ENCODE data around the gene PIAS1. TPM values are rescaled to one million over a fixed set of nuclear protein-coding genes. Genes with fewer than 3 reads are reported as not detected.

The PIAS1 gene
- total and polyA plus RNA-seq, 9 of the 15 experiments (the other 6 are each of a cell fraction or from before 2014, with no cell fraction given): 18.0 to 59.1 (median 28.5) TPM

- TF ChIP-seq, protein P1, sequence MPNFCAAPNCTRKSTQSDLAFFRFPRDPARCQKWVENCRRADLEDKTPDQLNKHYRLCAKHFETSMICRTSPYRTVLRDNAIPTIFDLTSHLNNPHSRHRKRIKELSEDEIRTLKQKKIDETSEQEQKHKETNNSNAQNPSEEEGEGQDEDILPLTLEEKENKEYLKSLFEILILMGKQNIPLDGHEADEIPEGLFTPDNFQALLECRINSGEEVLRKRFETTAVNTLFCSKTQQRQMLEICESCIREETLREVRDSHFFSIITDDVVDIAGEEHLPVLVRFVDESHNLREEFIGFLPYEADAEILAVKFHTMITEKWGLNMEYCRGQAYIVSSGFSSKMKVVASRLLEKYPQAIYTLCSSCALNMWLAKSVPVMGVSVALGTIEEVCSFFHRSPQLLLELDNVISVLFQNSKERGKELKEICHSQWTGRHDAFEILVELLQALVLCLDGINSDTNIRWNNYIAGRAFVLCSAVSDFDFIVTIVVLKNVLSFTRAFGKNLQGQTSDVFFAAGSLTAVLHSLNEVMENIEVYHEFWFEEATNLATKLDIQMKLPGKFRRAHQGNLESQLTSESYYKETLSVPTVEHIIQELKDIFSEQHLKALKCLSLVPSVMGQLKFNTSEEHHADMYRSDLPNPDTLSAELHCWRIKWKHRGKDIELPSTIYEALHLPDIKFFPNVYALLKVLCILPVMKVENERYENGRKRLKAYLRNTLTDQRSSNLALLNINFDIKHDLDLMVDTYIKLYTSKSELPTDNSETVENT (CRISPR knock-in tag; IDR thresholded peaks at IDR 0.05): no peak
- no peak for TF ChIP-seq CREB3L1 (IDR thresholded peaks at IDR 0.05; ENCODE audit: borderline replicate concordance, low read depth)
These were observed 169.1 kb downstream of the PIAS1 start (continued) for GRCh38 chr15:68223171-68223570.

GRCh38 chr15:68224108-68224507 is 170.0 kb downstream of the PIAS1 start:
- no peak overlapping the region for H2AFZ ChIP-seq (ENCODE audit: low read depth, low read length)
- no peak for FAIRE-seq
- no peak for DNase-seq (ENCODE audit: extremely low read depth in 1 of 4, low spot score in 3 of 4)
- POLR2A ChIA-PET: no interaction called here
- H3K36me3 ChIP-seq (ENCODE audit: control insufficient read depth, insufficient read depth, low read length): peaks cover 44% of the 10 kb centered on the region
- no peak for ATAC-seq
- intact Hi-C loops (cut with micrococcal nuclease) (no loop called here), in situ Hi-C loops (cut with MboI) (no loop called here)
- peaks cover 18% of the 10 kb centered on the region for H4K20me1 ChIP-seq (replicated peaks; ENCODE audit: control insufficient read depth, insufficient read depth, low read length)
- CTCF ChIA-PET (ENCODE audit: low intra/inter-chr PET ratio): no interaction called here
- peaks cover 26 to 35% of the 10 kb centered on the region in 2 experiments; a peak in 4 of 5 replicates for H3K4me1 ChIP-seq (replicated peaks in 1 of 2; ENCODE audit: control insufficient read depth in 2 of 2, insufficient read depth in 2 of 2, low read length in 2 of 2)
- H3K9ac ChIP-seq (ENCODE audit: insufficient read depth in 1 of 2, low read depth in 2 of 2, low read length in 2 of 2): no peak overlapping the region; a peak in 1 of 4 replicates
- peaks cover 12% of the 10 kb centered on the region for H3K9me1 ChIP-seq (ENCODE audit: control insufficient read depth, insufficient read depth, low read length)
- H3K27ac ChIP-seq (ENCODE audit: extremely low read depth, low read depth, low read length): no peak overlapping the region
- H3K4me3 ChIP-seq: no peak overlapping the region
- 87% methylated on average over 3 of the region's 3 CpGs for WGBS (ENCODE audit: insufficient coverage, low coverage, missing lambda C conversion rate)
- no peaks in the 10 kb centered on the region for H3K9me3 ChIP-seq (replicated peaks; ENCODE audit: control insufficient read depth, insufficient read depth, low read depth, low read length)
- H3K27me3 ChIP-seq (ENCODE audit: control insufficient read depth in 2 of 2, insufficient read depth in 2 of 2, low read length in 2 of 2): no peaks in the 10 kb centered on the region
- TF ChIP-seq LCOR (CRISPR knock-in tag; IDR thresholded peaks at IDR 0.05) (no peak), TAF1 (IDR thresholded peaks at IDR 0.05; ENCODE audit: control insufficient read depth, extremely low read depth, insufficient read depth, low read length, severe bottlenecking) (no peak), ZNF23 (CRISPR knock-in tag; IDR thresholded peaks at IDR 0.05) (no peak), HNRNPLL (IDR thresholded peaks at IDR 0.05; ENCODE audit: low read depth, low read length, poor library complexity, severe bottlenecking) (no peak), ZNF239 (CRISPR knock-in tag; IDR thresholded peaks at IDR 0.05) (no peak), TEAD4 (IDR thresholded peaks at IDR 0.05; ENCODE audit: low read length) (no peak), TEAD4 (CRISPR knock-in tag; IDR thresholded peaks at IDR 0.05; ENCODE audit: borderline replicate concordance) (no peak), UBTF (IDR thresholded peaks at IDR 0.05; ENCODE audit: borderline replicate concordance in 1 of 2, low read depth in 2 of 2, low read length in 2 of 2) (no peak), NR1H2 (CRISPR knock-in tag; IDR thresholded peaks at IDR 0.05) (no peak)
- TF ChIP-seq, protein P2, sequence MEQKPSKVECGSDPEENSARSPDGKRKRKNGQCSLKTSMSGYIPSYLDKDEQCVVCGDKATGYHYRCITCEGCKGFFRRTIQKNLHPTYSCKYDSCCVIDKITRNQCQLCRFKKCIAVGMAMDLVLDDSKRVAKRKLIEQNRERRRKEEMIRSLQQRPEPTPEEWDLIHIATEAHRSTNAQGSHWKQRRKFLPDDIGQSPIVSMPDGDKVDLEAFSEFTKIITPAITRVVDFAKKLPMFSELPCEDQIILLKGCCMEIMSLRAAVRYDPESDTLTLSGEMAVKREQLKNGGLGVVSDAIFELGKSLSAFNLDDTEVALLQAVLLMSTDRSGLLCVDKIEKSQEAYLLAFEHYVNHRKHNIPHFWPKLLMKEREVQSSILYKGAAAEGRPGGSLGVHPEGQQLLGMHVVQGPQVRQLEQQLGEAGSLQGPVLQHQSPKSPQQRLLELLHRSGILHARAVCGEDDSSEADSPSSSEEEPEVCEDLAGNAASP (IDR thresholded peaks at IDR 0.05): no peak
- no peak overlapping the region for H3K4me2 ChIP-seq (ENCODE audit: insufficient read depth, low read length)
- H3K79me2 ChIP-seq (ENCODE audit: control insufficient read depth, insufficient read depth, low read length): peaks cover 80% of the 10 kb centered on the region
- BruUV-seq (replicated peaks): no TSS peak

Data from K562 (cell line).